GM19372 (cell line): Measurements from ENCODE around the gene OR2F1.
"Not testable (repeated sequence)": the region's sequence is repeated elsewhere in the genome, so short reads cannot be mapped to it uniquely, and the experiment has no call there.

Experiments
- ATAC-seq: cut with Tn5 transposase; IDR thresholded peaks from one replicate; pipeline ENCODE4 v1.9.1; 2021; ENCODE audit warnings: mild to moderate bottlenecking, low read depth, moderate library complexity; ENCODE audit not compliant: unreplicated experiment

OR2F1 gene

DNA sequence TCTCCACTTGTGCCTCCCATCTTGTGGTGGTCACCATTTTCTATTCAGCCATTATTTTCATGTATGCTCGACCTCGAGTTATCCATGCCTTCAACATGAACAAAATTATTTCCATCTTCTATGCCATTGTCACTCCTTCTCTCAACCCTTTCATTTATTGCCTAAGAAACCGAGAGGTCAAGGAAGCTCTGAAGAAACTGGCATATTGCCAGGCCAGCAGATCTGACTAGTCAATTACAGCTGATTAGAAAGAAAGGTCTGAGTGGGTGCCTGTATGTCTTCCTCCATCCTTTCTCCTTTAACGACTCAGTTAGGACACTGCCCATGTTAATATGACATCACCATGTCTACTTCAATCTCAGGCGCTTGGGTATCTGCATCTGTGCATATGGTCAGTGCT, 50.1 kb downstream of the OR2F1 start:
- no peak for ATAC-seq

DNA sequence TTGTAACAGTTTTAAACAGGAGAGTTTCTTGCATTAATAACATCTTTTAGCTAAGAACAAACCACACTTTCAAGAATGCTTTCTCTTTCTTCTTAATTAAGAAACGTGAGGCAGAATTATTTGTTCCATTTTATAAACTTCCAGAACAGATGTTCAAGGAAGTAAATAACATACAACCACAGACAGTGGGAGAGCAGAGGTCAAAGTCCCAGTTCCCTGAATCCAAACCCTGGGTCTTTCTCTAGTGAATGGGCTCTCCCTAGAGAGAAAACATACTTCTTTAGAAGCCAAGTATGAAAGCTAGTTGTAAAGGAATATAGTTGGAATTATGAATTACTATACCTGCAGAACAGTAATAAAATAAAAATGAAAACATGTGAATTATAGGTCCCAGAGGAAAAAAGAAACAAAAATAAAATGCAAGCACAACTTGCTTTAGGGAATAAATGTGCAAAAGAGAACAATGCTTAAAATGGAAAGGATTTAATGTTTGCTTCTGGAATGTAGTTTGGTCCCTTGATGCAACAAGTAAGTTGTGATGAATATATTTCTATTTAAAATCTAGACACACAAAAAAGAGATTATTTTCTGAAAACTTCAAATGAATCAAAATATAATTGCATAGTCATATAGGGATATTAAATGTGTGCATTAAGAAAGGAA, 51.5 kb downstream of the OR2F1 start:
- ATAC-seq: no peak

DNA sequence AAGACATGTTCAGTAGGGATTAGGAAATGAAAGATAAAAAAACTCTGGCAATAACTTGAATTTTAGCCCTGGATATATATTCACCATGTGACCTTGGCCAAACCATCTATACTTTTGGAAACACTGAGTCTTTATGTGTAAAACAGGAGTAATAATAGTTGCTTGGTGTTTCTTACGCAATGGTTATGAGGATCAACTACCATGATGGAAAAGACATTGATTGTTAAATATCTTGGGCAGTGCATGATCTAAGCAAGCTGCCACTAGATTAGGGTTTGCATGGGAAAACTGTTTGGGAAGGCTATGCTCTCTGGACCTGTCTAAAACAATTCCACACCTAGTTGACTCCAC, 52.0 kb downstream of the OR2F1 start:
- ATAC-seq: no peak

- no peak for ATAC-seq
Observed at GRCh38 chr7:144009361-144009760, 54.7 kb downstream of the OR2F1 start.

GRCh38 chr7:144010061-144010460, 55.4 kb downstream of the OR2F1 start:
- ATAC-seq: not testable (repeated sequence)

DNA sequence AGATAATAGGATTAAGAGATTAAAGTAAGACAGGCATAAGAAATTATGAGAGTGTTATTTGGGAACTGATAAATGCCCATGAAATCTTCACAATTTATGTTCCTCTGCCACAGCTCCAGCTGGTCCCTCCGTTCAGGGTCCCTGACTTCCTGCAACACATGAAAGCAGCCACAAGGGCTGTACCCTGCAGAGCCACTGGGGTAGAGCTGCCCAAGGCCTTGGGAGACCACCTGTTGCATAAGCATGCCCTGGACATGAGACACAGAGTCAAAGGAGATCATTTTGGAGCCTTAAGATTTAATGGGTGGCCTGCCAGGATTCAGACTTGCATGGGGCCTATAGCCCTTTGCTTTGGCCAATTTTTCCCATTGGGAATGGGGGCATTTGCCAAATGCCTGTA, 56.2 kb downstream of the OR2F1 start:
- not testable (repeated sequence) for ATAC-seq

- no peak for ATAC-seq
Observed at GRCh38 chr7:144011458-144012230, 57.0 kb downstream of the OR2F1 start.
